ENCODE data around the gene TRIM33.

- TF ChIP-seq CTCF (IDR thresholded peaks at IDR 0.05; ENCODE audit: low read length), result no peak
- no peak for TF ChIP-seq EZH2 (IDR thresholded peaks at IDR 0.05; ENCODE audit: borderline replicate concordance, low read length)
Measured at GRCh38 chr1:114470681-114471080, 40.3 kb downstream of the TRIM33 start.
